ENCODE data around the gene HTRA1.

Gene HTRA1

DNA sequence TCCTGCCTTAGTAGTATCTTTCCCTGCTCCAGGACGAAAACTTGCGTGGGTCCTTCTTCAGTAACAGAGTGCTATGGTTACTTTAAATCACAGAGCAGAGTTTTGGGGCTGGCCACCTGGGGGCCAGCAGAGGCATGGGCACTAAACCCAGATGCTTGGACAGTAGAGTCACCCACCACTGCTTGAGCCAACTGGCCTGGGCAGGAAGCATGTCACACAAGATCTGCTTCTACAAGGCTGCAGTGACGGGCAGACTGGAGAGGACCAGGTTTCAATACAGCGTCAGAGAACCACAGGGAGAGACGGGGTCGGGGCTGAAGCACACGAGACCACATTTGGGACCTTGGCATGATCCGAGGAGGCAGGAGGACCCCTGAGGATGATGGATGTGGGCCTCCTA lies 84.9 kb downstream of the HTRA1 start:
- no peak for TF ChIP-seq CTCF (IDR thresholded peaks at IDR 0.05; ENCODE audit: control extremely low read depth, extremely low read depth, low read depth, missing control alignments)
- no peak for DNase-seq (ENCODE audit: extremely low spot score)
- POLR2A ChIA-PET: no interaction called here
- CTCF ChIA-PET: no interaction called here

DNA sequence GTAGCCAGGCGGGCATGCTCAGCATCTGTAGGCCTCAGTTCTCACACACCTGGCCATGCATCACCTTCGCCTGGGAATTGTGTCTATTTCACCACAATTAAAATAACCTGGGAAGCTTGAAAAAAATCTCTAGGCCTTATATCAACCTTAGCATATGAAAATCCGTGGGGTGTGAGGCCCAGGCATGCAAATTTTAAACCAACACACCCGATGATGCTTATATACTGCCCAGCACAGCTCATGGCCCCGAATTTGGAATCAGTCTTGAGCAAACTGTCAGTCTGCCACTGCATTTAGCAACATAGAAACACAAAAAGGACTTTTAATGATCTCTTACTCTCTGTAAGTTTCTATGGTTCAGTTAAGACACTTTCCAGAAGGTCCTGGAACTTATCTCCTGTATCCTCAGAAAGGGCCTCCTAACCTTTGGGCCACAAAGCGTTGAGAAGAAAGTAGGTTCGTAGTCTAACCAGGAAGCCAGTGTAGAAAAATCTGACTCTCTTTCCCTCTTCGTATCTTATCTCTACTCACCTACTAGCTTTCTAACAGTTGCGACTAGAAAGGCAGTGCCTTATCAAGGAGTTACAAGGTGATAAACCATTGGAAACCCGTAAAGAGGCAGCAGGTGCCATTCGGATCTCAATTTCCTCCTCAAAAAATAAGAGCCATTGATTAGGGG lies 87.2 kb downstream of the HTRA1 start:
- ChIA-PET CTCF (interaction anchor here (0.8 to 1.4 kb wide), 2 partner anchors 11 to 17 kb away, joined by 3 to 6 read pairs; no protein-coding TSS in a partner anchor), POLR2A (no interaction called here)
- no peak for TF ChIP-seq CTCF (IDR thresholded peaks at IDR 0.05; ENCODE audit: control extremely low read depth, extremely low read depth, low read depth, missing control alignments)
- DNase-seq (ENCODE audit: extremely low spot score): no peak

- DNase-seq (ENCODE audit: extremely low spot score): no peak
- TF ChIP-seq CTCF (IDR thresholded peaks at IDR 0.05; ENCODE audit: control extremely low read depth, extremely low read depth, low read depth, missing control alignments): no peak
- ChIA-PET CTCF (no interaction called here), POLR2A (no interaction called here)
Observed at GRCh38 chr10:122549636-122550035, 88.3 kb downstream of the HTRA1 start.

DNA sequence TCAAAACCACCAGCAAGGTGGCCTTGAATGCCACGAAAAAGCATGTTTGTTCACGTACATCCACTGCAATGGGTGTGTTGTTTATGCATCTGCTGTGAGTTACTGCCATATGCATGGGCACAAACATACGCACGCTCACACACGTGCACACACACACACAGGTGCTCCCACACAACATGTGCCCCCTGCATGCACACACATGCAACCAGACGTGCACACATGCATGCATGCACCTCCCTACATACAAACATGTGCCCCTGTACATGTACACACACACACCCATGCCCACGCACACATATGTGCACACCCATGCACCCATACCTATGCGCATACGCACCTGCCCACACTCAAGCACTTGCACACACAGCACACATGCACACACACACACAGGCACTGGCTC lies 89.1 kb downstream of the HTRA1 start:
- POLR2A ChIA-PET: interaction anchor here (0.6 kb wide), 1 partner anchor 1109 kb away, joined by 4 read pairs; no protein-coding TSS in a partner anchor
- no peak for TF ChIP-seq CTCF (IDR thresholded peaks at IDR 0.05; ENCODE audit: control extremely low read depth, extremely low read depth, low read depth, missing control alignments)
- no peak for DNase-seq (ENCODE audit: extremely low spot score)
- CTCF ChIA-PET: interaction anchor here (0.8 to 1.0 kb wide), 2 partner anchors 14 to 15 kb away, joined by 3 read pairs; no protein-coding TSS in a partner anchor

GRCh38 chr10:122550983-122551382 lies 89.6 kb downstream of the HTRA1 start:
- POLR2A ChIA-PET: interaction anchor here (0.6 kb wide), 1 partner anchor 1109 kb away, joined by 4 read pairs; no protein-coding TSS in a partner anchor
- no peak for TF ChIP-seq CTCF (IDR thresholded peaks at IDR 0.05; ENCODE audit: control extremely low read depth, extremely low read depth, low read depth, missing control alignments)
- CTCF ChIA-PET: interaction anchor here (0.8 to 1.0 kb wide), 2 partner anchors 13 to 14 kb away, joined by 3 read pairs; no protein-coding TSS in a partner anchor
- DNase-seq (ENCODE audit: extremely low spot score): no peak

DNA sequence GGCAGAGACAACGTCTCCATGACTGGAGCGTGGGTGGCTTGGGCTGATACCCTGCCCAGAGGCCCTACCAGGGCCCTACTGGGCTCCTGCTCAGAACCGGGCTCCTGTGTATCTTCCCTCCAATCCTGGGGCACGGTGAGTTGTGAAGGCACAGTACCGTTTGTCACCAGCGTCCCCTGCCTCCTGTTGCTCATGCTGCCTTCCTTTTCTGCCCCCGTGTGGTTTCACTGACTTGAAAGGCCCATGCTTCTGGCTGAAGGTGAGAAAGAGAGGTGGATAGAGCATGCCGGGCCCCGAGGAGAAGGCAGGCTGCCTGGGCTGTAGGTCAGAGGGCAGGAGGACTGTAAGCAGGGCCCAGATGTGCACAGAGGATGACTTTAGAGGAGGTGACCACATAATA lies 90.1 kb downstream of the HTRA1 start:
- CTCF ChIA-PET: interaction anchor here (0.8 kb wide), 1 partner anchor 14 kb away, joined by 3 read pairs; no protein-coding TSS in a partner anchor
- DNase-seq (ENCODE audit: extremely low spot score): peak; percentile 29
- POLR2A ChIA-PET: no interaction called here
- TF ChIP-seq CTCF (IDR thresholded peaks at IDR 0.05; ENCODE audit: control extremely low read depth, extremely low read depth, low read depth, missing control alignments): no peak

All from GM10248 (cell line).